H9 (cell line): Measurements from ENCODE around the gene WDR53. TPM values are rescaled to one million over a fixed set of nuclear protein-coding genes. Genes with fewer than 3 reads are reported as not detected.

ENCODE experiments used
- DNase-seq: peaks from one replicate; pipeline ENCODE4 v3.0.0-alpha.2; 2017
- H2AFZ ChIP-seq: one replicate; pipeline ENCODE4 v1.6.1; 2013; ENCODE audit warnings: mild to moderate bottlenecking, low read length, control low read depth, moderate library complexity
- H2AK5ac ChIP-seq: 2 replicates; pipeline ENCODE4 v1.6.1; 2013; ENCODE audit warnings: low read length, control low read depth, mixed read lengths; ENCODE audit not compliant: insufficient read length
- H2BK120ac ChIP-seq: one replicate; pipeline ENCODE4 v1.6.1; 2013; ENCODE audit warnings: low read depth, mild to moderate bottlenecking, low read length, control low read depth, inconsistent platforms; ENCODE audit not compliant: poor library complexity, severe bottlenecking
- H2BK12ac ChIP-seq: 2 replicates; pipeline ENCODE4 v1.6.1; 2013; ENCODE audit warnings: low read length, control low read depth, mixed read lengths, low read depth; ENCODE audit not compliant: insufficient read length
- H2BK15ac ChIP-seq: 2 replicates; pipeline ENCODE4 v1.6.1; 2013; ENCODE audit warnings: low read depth, low read length, control low read depth
- H2BK20ac ChIP-seq: one replicate; pipeline ENCODE4 v1.6.1; 2013; ENCODE audit warnings: low read depth, mild to moderate bottlenecking, low read length, control low read depth, inconsistent platforms; ENCODE audit not compliant: poor library complexity, severe bottlenecking
- H2BK5ac ChIP-seq: 2 replicates; pipeline ENCODE4 v1.6.1; 2013; ENCODE audit warnings: low read length, control low read depth, mixed read lengths; ENCODE audit not compliant: insufficient read length
- H3K14ac ChIP-seq: 2 replicates; pipeline ENCODE4 v1.6.1; 2013; ENCODE audit warnings: low read length, control low read depth; ENCODE audit not compliant: insufficient read depth
- H3K18ac ChIP-seq: 2 replicates; pipeline ENCODE4 v1.6.1; 2013; ENCODE audit warnings: low read depth, mild to moderate bottlenecking, mixed read lengths, low read length, control low read depth; ENCODE audit not compliant: insufficient read length
- H3K23ac ChIP-seq: 2 replicates; pipeline ENCODE4 v1.6.1; 2013; ENCODE audit warnings: low read length, control low read depth, mixed read lengths, low read depth; ENCODE audit not compliant: insufficient read length
- H3K23me2 ChIP-seq: 2 replicates; pipeline ENCODE4 v1.6.1; 2013; ENCODE audit warnings: low read depth, mild to moderate bottlenecking, mixed read lengths, low read length, control low read depth; ENCODE audit not compliant: insufficient read length, poor library complexity, severe bottlenecking
- H3K27ac ChIP-seq: 2 replicates; pipeline ENCODE4 v1.5.1; 2013; ENCODE audit warnings: low read length, control low read depth, mixed read lengths, low read depth; ENCODE audit not compliant: insufficient read length
- H3K27me3 ChIP-seq: 2 replicates; pipeline ENCODE4 v1.6.1; 2013; ENCODE audit warnings: low read length, control low read depth, inconsistent platforms; ENCODE audit not compliant: insufficient read depth
- H3K4ac ChIP-seq: 2 replicates; pipeline ENCODE4 v1.6.1; 2013; ENCODE audit warnings: low read depth, mild to moderate bottlenecking, control low read depth, inconsistent platforms, low read length, moderate library complexity
- H3K4me1 ChIP-seq: 2 replicates; pipeline ENCODE4 v1.6.1; 2013; ENCODE audit warnings: low read length, control low read depth, inconsistent platforms; ENCODE audit not compliant: insufficient read depth
- H3K4me2 ChIP-seq: 2 replicates; pipeline ENCODE4 v1.6.1; 2013; ENCODE audit warnings: low read length, control low read depth, mixed read lengths; ENCODE audit not compliant: insufficient read length, insufficient read depth
- H3K56ac ChIP-seq: 2 replicates; pipeline ENCODE4 v1.6.1; 2013; ENCODE audit warnings: low read depth, mild to moderate bottlenecking, mixed read lengths, low read length, control low read depth; ENCODE audit not compliant: insufficient read length
- H3K79me1 ChIP-seq: 2 replicates; pipeline ENCODE4 v1.6.1; 2013; ENCODE audit warnings: low read depth, mild to moderate bottlenecking, moderate library complexity, low read length, control low read depth, inconsistent platforms; ENCODE audit not compliant: insufficient read depth, poor library complexity, severe bottlenecking
- H3K79me2 ChIP-seq: 2 replicates; pipeline ENCODE4 v1.6.1; 2013; ENCODE audit warnings: low read length, control low read depth, inconsistent platforms; ENCODE audit not compliant: insufficient read depth
- H3K9ac ChIP-seq: 2 replicates; pipeline ENCODE4 v1.6.1; 2013; ENCODE audit warnings: low read length, control low read depth, mixed read lengths; ENCODE audit not compliant: insufficient read length; ENCODE audit errors: extremely low read depth
- H3K9me3 ChIP-seq: one replicate; pipeline ENCODE4 v1.6.1; 2013; ENCODE audit warnings: low read depth, low read length, inconsistent platforms; ENCODE audit not compliant: control insufficient read depth
- H3T11ph ChIP-seq: one replicate; pipeline ENCODE4 v1.6.1; 2013; ENCODE audit warnings: mild to moderate bottlenecking, low read length, control low read depth, inconsistent platforms
- H4K20me1 ChIP-seq: one replicate; pipeline ENCODE4 v1.6.1; 2013; ENCODE audit not compliant: control insufficient read depth, insufficient read length, insufficient read depth
- H4K5ac ChIP-seq: 2 replicates; pipeline ENCODE4 v1.6.1; 2013; ENCODE audit warnings: low read depth, mild to moderate bottlenecking, mixed read lengths, low read length, control low read depth; ENCODE audit not compliant: insufficient read length
- H4K8ac ChIP-seq: replicated peaks from 2 replicates; pipeline ENCODE4 v1.6.1; 2013; ENCODE audit warnings: low read length, control low read depth, mixed read lengths, low read depth; ENCODE audit not compliant: insufficient read length
- H4K91ac ChIP-seq: 2 replicates; pipeline ENCODE4 v1.6.1; 2013; ENCODE audit warnings: low read depth, mild to moderate bottlenecking, moderate library complexity, mixed read lengths, low read length, control low read depth; ENCODE audit not compliant: insufficient read length
- H3K27ac Mint-ChIP-seq, 3 experiments: 2 replicates in 2 of 3; 3 replicates in 1 of 3; pipeline ENCODE4 v1.8.0; 2020 to 2021; ENCODE audit warnings: mixed read lengths in 3 of 3, mild to moderate bottlenecking in 1 of 3, moderate library complexity in 1 of 3
- H3K27me3 Mint-ChIP-seq: 2 replicates; pipeline ENCODE4 v1.8.0; 2021; ENCODE audit warnings: low read depth, mild to moderate bottlenecking, moderate library complexity, mixed read lengths
- H3K36me3 Mint-ChIP-seq, 3 experiments: 2 replicates in 2 of 3; 3 replicates in 1 of 3; pipeline ENCODE4 v1.8.0; 2020 to 2021; ENCODE audit warnings: low read depth in 3 of 3, mixed read lengths in 3 of 3; ENCODE audit not compliant: insufficient read depth in 1 of 3
- H3K4me1 Mint-ChIP-seq, 2 experiments: 2 replicates each; pipeline ENCODE4 v1.8.0; 2020; ENCODE audit warnings: mixed read lengths in 2 of 2
- H3K4me3 Mint-ChIP-seq, 2 experiments: 2 replicates in 1 of 2; 3 replicates in 1 of 2; pipeline ENCODE4 v1.8.0; 2020 to 2021; ENCODE audit warnings: mild to moderate bottlenecking in 2 of 2, mixed read lengths in 2 of 2, moderate library complexity in 1 of 2
- H3K9me3 Mint-ChIP-seq, 2 experiments: 2 replicates in 1 of 2; 3 replicates in 1 of 2; pipeline ENCODE4 v1.8.0; 2020; ENCODE audit warnings: mild to moderate bottlenecking in 2 of 2, mixed read lengths in 2 of 2, moderate library complexity in 1 of 2
- CTCF ChIP-seq: fragments of 200-600 bp; sonication (generic); conservative IDR thresholded peaks from 3 replicates; pipeline ENCODE4 v1.8.0; 2021; ENCODE audit warnings: antibody characterized with exemption, mild to moderate bottlenecking
- WGBS: extraction: QIAGEN DNeasy Blood & Tissue Kit; methylation state at CpG from one replicate; pipeline ENCODE4 v1.1.7; 2013; ENCODE audit warnings: missing lambda C conversion rate, low lambda C conversion rate, mixed read lengths; ENCODE audit not compliant: insufficient read length; ENCODE audit errors: extremely low coverage; 5-methylcytosine and 5-hydroxymethylcytosine counted together
- total RNA-seq: library from RNA; stranded (reverse); gene quantifications from 2 replicates; pipeline ENCODE4 v1.2.1, GENCODE V29; 2021

Gene WDR53
- total RNA-seq, 1 experiment from 2014 or later, result 21.2 TPM

- no CpG with 5 or more reads among the region's 7 CpGs for WGBS
- H3K23ac ChIP-seq, result no peak overlapping the region
- TF ChIP-seq CTCF, result no peak
Observed at GRCh38 chr3:196600359-196600758, 32.0 kb upstream of the WDR53 start.

More at GRCh38 chr3:196600359-196600758, 32.0 kb upstream of the WDR53 start:
- no peak overlapping the region for H2BK120ac ChIP-seq
- no peak overlapping the region for H3K18ac ChIP-seq
- H2BK15ac ChIP-seq, result no peak overlapping the region
- H3K79me1 ChIP-seq, result no peaks in the 10 kb centered on the region
- no peak overlapping the region for H2AFZ ChIP-seq
- H3T11ph ChIP-seq, result no peak overlapping the region
- no peak overlapping the region for H2BK12ac ChIP-seq
- no peak overlapping the region for H3K56ac ChIP-seq
- H4K8ac ChIP-seq, result no peak overlapping the region
- no peaks in the 10 kb centered on the region for H3K27me3 ChIP-seq
- no peaks in the 10 kb centered on the region for H4K20me1 ChIP-seq
- no peaks in the 10 kb centered on the region for H3K4me1 ChIP-seq
- Mint-ChIP-seq H3K27me3 (peaks cover 8% of the 10 kb centered on the region), H3K9me3 (no peaks in the 10 kb centered on the region), H3K4me1 (peaks cover 0 to 8% of the 10 kb centered on the region in 2 experiments; a peak in 2 of 4 replicates), H3K27ac (no peak overlapping the region), H3K4me3 (no peak overlapping the region), H3K36me3 (no peaks in the 10 kb centered on the region)
- H3K9me3 ChIP-seq, result no peaks in the 10 kb centered on the region
- no peaks in the 10 kb centered on the region for H3K79me2 ChIP-seq
- no peak overlapping the region for H3K14ac ChIP-seq
- no peak overlapping the region for H3K27ac ChIP-seq
- H3K4ac ChIP-seq, result no peak overlapping the region
- no peak overlapping the region for H4K5ac ChIP-seq
- no peak overlapping the region for H3K4me2 ChIP-seq
- no peaks in the 10 kb centered on the region for H3K23me2 ChIP-seq
- no peak overlapping the region for H2BK5ac ChIP-seq
- H2BK20ac ChIP-seq, result no peak overlapping the region
- no peak overlapping the region for H3K9ac ChIP-seq
- no peak overlapping the region for H4K91ac ChIP-seq
- H2AK5ac ChIP-seq, result no peak overlapping the region
- no peak for DNase-seq
